Motor neuron (in vitro differentiated cells): ENCODE data around the gene RIC3. TPM values are rescaled to one million over a fixed set of nuclear protein-coding genes. Genes with fewer than 3 reads are reported as not detected.

Experiments
- ATAC-seq, 8 experiments: fragments of 200-7000 bp; cut with Tn5 transposase; replicated peaks in 6 of 8; 2 replicates each; pipeline ENCODE4 v1.8.0; 2021; ENCODE audit warnings: mild to moderate bottlenecking in 8 of 8, moderate library complexity in 8 of 8
- H3K27ac ChIP-seq, 2 donors: fragments of 250-450 bp; sonication (Bioruptor Pico); 2 replicates each; pipeline ENCODE4 v1.9.0; 2021; ENCODE audit warnings: antibody characterized with exemption in 2 of 2, mild to moderate bottlenecking in 2 of 2, moderate library complexity in 1 of 2
- H3K4me1 ChIP-seq, 2 donors: fragments of 250-450 bp; sonication (Bioruptor Pico); replicated peaks in 1 of 2; 2 replicates each; pipeline ENCODE4 v1.6.1; 2021; ENCODE audit warnings: antibody characterized with exemption in 2 of 2, mild to moderate bottlenecking in 2 of 2, moderate library complexity in 1 of 2
- H3K4me3 ChIP-seq, 5 donors: fragments of 250-450 bp; sonication (Bioruptor Pico); 2 replicates each; pipeline ENCODE4 v1.9.0; 2021; ENCODE audit warnings: antibody characterized with exemption in 5 of 5, mild to moderate bottlenecking in 5 of 5, moderate library complexity in 4 of 5
- WGBS, 10 experiments: fragments of 450-650 bp; shearing (Covaris generic); methylation state at CpG; one replicate each; pipeline ENCODE4 v1.0.0; 2022; 5-methylcytosine and 5-hydroxymethylcytosine counted together
- in situ Hi-C, 9 experiments: fragments of 400-800 bp; cut with MboI; loops; one replicate each; pipeline ENCODE4 v1.15.0; 2021; ENCODE audit warnings: low sequenced_read_pairs in 9 of 9, low pct_unique_long_range_greater_than_20kb in 2 of 9; ENCODE audit not compliant: unreplicated experiment in 9 of 9
- total RNA-seq, 8 experiments: library from RNA; unstranded; fragments of 300-600 nt; gene quantifications; 2 replicates each; pipeline versions ENCODE4 v1.2.3 to v1.2.4, GENCODE V29; 2022

Gene RIC3, protein sequence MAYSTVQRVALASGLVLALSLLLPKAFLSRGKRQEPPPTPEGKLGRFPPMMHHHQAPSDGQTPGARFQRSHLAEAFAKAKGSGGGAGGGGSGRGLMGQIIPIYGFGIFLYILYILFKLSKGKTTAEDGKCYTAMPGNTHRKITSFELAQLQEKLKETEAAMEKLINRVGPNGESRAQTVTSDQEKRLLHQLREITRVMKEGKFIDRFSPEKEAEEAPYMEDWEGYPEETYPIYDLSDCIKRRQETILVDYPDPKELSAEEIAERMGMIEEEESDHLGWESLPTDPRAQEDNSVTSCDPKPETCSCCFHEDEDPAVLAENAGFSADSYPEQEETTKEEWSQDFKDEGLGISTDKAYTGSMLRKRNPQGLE
- total RNA-seq = 10 to 100 TPM in 5 of 8 experiments, 1 to 10 TPM in 1, under 1 TPM in 2; 0.10 to 48.0 (median 24.3) TPM

DNA sequence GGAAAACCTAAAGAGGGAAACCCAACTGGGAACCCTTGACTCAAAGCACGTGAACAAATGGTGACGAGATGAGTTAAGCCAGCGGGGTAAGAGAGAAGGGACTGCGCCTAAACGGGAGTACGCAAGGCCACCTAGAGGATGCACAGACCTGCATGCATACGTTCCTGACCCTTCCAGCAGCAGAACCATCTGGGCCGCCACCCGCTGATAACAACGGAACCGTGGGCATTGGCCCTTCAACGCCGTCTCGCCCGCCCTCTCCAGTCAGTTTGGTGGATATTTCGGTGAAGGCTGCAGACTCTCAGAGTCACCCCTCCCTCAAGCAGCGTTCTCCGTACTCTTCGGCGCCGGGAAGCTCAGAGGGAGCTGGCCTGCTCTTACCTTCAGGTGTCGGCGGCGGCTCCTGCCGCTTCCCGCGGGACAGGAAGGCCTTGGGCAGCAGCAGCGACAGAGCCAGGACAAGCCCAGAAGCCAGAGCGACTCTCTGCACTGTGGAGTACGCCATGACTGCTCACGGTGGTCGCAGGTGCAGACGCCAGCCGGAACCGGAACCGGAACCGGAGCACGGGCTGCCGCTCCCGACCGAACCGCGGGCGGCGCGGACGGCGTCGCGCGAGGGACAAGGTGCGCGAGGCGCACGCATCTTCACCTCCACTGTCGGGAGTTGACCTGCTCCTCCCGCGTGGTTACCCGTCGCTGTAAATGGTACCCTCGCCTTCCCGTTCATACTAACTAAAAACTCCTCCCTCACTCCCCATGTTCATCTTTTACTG lies at the start of gene RIC3:
Gene RIC3 (minus strand): TSS at position 541 of the 773 bp plus-strand sequence. CDS start 36 bp downstream, at position 505.
- H3K27ac ChIP-seq = peak within 1 kb of the TSS; percentile 49 to 64

DNA sequence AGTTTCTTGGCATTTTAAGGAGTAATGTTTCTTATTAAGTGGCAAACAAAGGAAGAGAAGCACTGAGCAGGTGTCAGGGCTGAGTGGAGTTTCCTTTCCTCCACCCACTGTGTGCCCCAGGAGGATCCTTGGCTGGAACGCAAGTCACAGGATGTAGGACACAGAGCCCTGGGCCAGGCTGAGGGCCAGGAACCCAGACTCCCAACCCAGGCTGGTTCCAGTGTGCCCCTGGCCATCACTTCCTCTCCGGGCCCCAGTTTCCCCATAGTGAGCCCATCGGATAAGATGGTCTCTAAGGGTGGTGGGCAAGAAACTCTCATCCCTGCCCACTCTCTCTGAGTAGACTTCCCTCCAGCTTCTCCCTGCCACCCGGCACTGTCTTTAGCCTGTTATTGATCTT lies 49.6 kb upstream of the RIC3 start:
- peaks cover 0 to 1% of the 10 kb centered on the region in 2 donors for H3K4me1 ChIP-seq
- ATAC-seq = no peak
- H3K4me3 ChIP-seq = no peak overlapping the region
- in situ Hi-C loops = no loop called here
- H3K27ac ChIP-seq = no peak overlapping the region
- 50 to 100% (median 88%) methylated on average over 1 to 4 of the region's 4 CpGs; no CpG with 5 or more reads in 4 of the 10 experiments for WGBS, 10 experiments

More for the DNA sequence above, at the start of gene RIC3:
- peaks cover 6 to 7% of the 10 kb centered on the region in 2 donors for H3K4me1 ChIP-seq
- WGBS, 10 experiments = 0 to 16% (median 2%) methylated on average over 2 to 45 of the region's 62 CpGs; no CpG with 5 or more reads in 2 of the 10 experiments
- peak within 1 kb of the TSS; percentile 55 to 68 (median 61) for H3K4me3 ChIP-seq
- ATAC-seq = peak in 7 of 8 experiments; percentile 14 to 92 (median 85)
- in situ Hi-C loops = no loop called here

DNA sequence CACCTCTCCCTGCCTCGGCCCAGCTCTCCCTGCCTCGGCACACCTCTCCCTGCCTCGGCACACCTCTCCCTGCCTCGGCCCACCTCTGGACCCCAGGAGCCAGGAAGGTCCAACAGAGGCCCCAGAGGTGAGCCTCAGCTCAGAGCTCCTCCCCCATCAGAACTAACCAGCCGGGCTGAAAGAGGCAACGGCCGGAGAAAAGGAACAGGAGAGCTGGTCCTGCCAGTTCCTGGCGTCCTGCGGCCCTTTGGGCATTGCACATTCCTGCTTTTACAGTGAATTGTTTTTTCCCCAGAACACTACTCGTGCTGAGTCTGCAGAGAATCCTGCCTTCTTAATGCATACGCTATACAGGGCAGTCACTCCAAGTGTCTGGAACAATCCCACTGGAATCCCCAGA lies 49.1 kb upstream of the RIC3 start:
- no peak for ATAC-seq
- H3K27ac ChIP-seq = no peak overlapping the region
- WGBS, 10 experiments = 40 to 100% (median 73%) methylated on average over 1 to 6 of the region's 11 CpGs; no CpG with 5 or more reads in 5 of the 10 experiments
- no peaks in the 10 kb centered on the region for H3K4me1 ChIP-seq
- no peak overlapping the region for H3K4me3 ChIP-seq
- in situ Hi-C loops = no loop called here

DNA sequence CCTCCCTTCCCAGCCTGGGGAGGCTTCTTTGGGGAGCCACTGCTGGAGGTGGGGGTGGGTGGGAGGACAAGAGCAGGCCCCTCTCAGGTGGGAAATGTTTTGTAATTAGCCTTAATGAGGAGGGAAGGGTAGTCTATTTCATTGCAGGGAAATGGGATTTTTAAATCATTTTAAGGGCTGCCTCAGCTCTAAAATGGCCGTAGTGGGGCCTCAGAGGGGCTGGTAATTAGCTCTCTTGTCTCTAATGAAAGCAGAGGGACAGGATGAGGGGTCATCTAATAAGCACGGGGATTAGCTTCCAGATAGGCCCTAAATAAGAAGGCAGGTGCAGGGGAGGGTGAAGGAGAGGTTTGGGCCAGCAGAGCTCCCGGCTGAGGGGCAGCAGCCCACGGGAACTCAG lies 48.3 kb upstream of the RIC3 start:
- in situ Hi-C loops = no loop called here
- WGBS, 10 experiments = 50 to 100% methylated on average over 1 to 2 of the region's 4 CpGs; no CpG with 5 or more reads in 8 of the 10 experiments
- ATAC-seq = no peak
- H3K27ac ChIP-seq = no peak overlapping the region
- H3K4me3 ChIP-seq = no peak overlapping the region
- H3K4me1 ChIP-seq = no peaks in the 10 kb centered on the region

DNA sequence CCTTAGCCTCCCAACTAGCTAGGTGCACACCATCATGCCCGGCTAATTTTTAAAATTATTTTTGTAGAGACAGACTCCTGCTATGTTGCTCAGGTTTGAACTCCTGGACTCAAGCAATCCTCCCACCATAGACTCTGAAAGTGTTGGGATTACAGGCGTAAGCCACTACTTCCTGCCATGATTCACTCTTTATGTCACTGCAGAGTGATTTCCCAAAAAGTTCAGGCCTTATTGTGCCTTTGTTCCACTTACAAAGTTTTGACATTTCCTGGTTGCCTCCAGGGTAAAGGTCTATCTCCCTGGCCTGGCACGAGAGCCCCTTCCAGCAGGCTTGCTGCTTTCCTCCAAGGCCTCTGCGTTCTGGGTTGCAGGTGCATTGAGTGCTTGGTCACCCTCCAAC lies 44.6 kb upstream of the RIC3 start:
- H3K4me3 ChIP-seq = no peak overlapping the region
- WGBS, 10 experiments = 40 to 100% (median 80%) methylated on average over 1 to 2 of the region's 4 CpGs; no CpG with 5 or more reads in 3 of the 10 experiments
- no peak for ATAC-seq
- H3K4me1 ChIP-seq = no peaks in the 10 kb centered on the region
- in situ Hi-C loops = no loop called here
- no peak overlapping the region for H3K27ac ChIP-seq

DNA sequence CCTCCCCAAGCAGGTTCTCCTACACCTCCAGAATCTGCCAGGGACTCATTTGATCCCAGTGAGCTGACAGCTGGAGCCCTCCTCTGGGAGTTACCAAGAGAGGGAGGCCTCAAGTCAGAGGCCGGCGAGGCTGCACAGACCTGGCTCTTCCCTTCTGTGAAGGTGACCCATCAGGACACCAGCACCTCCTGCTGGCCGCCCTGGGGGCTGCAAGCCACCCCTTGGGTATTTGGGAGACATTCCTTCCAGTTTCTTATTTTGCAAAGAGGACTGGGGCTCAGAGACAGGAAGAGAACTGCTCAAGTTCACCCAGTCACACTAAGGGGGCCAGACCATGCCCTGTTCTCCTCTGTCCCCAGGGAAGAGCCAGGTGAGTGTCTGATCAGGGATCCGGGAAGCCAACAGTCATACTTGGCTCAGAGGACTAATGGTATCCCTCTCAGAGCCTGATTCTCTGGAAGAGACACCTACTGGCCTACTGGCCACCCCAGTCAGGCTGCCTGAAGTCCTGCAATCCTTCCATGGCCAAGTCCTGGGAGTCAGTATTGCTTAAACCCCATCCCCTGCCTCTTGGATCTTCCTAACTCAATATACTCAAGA lies 40.5 kb upstream of the RIC3 start:
- peaks cover 15 to 17% of the 10 kb centered on the region in 2 donors for H3K4me1 ChIP-seq
- no peak overlapping the region for H3K27ac ChIP-seq
- in situ Hi-C loops = no loop called here
- 0 to 100% (median 37%) methylated on average over 1 to 3 of the region's 4 CpGs; no CpG with 5 or more reads in 4 of the 10 experiments for WGBS, 10 experiments
- ATAC-seq = peak in 1 of 8 experiments; percentile 44
- H3K4me3 ChIP-seq = no peak overlapping the region

DNA sequence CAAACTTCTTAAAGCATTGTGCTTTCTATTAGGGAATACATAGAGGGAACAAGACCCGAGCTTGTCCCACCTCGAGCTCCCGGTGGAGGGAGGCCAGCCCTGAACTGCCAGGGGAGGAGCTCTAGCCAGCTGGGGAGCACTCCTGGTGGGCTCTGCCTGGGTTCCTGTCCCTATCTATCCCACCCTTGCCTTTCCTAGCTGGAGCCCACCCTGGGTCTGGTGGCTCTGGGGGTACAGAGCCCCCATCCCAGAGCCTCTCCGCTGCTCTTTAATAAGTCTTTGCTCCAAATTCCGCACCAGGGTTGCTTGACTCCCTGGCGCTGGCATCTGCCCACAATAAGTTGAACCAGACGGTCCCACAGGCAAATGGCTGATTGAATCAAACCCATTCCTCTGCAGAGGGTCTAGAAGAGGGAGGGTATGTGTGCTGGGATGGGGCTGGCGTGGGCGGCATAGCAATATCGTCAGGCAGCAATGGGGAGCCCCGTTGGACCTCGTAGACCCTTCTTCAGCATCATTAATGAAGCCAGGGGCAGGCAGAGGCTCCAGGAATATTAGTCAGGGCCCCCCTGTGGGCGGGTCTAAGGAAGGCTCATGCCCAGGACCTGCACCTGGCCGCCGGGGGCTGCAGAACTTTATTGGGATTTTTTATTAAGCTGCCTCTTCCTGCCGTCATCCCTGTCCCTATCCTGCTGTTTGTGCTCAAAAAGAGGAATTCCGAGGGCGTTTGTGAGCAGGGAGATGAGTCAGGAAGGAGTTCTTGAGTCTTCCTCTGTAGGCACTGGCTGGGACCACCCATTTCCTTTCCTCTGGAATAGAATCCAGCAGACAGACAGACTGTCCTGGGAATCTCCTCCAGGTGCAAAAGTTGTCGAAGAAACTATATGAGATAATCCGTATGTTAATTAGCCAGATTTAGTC lies 38.5 kb upstream of the RIC3 start:
- Histone ChIP-seq H3K4me1 (peaks cover 15 to 17% of the 10 kb centered on the region in 2 donors), H3K27ac (peak overlapping the region in 1 of 2 donors; percentile 41), H3K4me3 (no peak overlapping the region)
- in situ Hi-C loops = no loop called here
- ATAC-seq = peak in 3 of 8 experiments; percentile 15 to 18 (median 18)
- 0 to 100% (median 41%) methylated on average over 2 to 15 of the region's 20 CpGs; no CpG with 5 or more reads in 2 of the 10 experiments for WGBS, 10 experiments

DNA sequence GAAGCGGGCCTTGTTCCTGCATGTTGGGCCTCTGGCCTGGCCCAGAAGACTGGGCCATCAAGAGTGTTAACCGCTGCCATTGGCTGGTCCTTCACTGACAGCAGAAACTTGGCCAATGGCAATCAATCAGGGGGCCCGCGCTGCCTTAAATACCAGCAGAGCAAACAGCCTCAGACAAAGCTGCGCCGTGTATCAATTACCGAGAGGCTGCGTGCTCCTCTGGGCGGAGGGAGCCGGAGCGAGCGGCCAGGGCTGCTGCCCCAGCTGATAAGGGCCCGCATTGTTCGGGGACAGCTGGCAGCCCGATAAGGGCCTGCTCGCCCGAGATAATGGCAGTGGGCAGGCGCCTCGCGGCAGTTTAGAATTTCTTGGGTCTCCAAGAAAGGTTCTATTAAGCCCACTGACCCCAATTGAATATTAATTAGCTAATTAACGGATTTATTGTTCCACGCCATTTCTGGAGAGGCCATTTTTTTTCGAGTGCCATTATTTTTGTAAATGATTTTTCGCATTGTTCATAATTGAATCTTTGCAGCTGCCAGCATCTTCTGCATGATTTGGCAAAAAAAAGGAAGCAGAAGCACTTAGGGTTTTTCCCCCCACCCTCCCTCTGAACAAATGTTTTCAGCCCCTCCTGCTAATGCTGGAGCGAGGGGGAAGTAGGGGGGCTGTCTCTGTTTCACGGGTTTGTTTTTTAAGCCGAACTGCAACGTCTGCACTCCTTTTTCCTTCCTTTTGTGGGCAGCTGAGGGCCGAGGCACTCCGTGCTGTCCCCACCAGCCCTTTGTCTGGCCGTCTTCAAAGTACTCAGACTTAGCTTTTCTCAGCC lies 37.6 kb upstream of the RIC3 start:
- 28 to 75% (median 60%) methylated on average over 1 to 21 of the region's 31 CpGs; no CpG with 5 or more reads in 3 of the 10 experiments for WGBS, 10 experiments
- in situ Hi-C loops = no loop called here
- Histone ChIP-seq H3K27ac (peak overlapping the region in 1 of 2 donors; percentile 41), H3K4me1 (peaks cover 15 to 17% of the 10 kb centered on the region in 2 donors), H3K4me3 (no peak overlapping the region)
- peak in 5 of 8 experiments; percentile 90 to 95 (median 93) for ATAC-seq

DNA sequence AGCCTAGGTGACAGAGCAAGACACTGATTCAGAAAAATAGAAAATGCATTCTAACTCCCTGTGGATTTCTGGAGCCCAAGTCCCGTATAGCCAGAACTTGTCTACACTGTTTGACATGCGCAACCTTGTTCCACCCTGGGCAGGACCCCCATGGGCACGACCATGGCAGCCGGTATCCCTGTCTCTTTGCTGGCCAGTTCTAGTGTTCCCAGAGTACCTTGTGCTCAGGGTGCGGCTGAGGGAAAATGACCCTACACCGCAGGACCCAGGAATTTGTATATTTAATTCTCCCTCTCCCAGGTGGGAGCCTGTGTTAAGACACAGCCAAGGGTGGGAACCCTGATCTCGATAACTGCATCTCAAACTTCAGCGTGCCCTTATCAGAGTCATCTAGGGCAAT lies 36.7 kb upstream of the RIC3 start:
- Histone ChIP-seq H3K4me3 (no peak overlapping the region), H3K4me1 (peaks cover 15 to 17% of the 10 kb centered on the region in 2 donors), H3K27ac (no peak overlapping the region)
- in situ Hi-C loops = no loop called here
- no peak for ATAC-seq
- 50 to 100% (median 98%) methylated on average over 1 to 4 of the region's 8 CpGs; no CpG with 5 or more reads in 4 of the 10 experiments for WGBS, 10 experiments

DNA sequence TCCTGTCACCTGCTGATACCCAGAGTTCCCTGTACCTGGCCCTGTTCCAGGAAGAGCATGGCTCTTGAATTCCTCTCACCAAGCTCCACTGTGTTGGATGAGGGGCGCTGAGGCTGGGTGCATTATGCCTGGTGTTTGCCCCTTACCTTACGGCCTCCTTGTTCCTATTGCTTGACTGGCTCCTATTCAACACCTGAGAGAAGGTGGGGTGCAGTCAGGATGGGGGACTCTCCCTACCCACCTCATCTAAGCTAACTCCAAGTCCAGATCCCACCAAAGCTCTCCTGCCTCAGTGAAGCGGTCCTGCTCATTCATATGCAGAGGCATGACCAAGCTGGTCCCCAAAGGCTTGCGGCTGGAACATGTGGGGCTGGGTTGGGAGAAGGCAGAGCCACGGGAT lies 35.8 kb upstream of the RIC3 start:
- in situ Hi-C loops = no loop called here
- Histone ChIP-seq H3K4me1 (peaks cover 15 to 17% of the 10 kb centered on the region in 2 donors), H3K4me3 (no peak overlapping the region), H3K27ac (no peak overlapping the region)
- WGBS, 10 experiments = 0 to 100% (median 69%) methylated on average over 1 to 3 of the region's 5 CpGs; no CpG with 5 or more reads in 6 of the 10 experiments
- ATAC-seq = no peak

DNA sequence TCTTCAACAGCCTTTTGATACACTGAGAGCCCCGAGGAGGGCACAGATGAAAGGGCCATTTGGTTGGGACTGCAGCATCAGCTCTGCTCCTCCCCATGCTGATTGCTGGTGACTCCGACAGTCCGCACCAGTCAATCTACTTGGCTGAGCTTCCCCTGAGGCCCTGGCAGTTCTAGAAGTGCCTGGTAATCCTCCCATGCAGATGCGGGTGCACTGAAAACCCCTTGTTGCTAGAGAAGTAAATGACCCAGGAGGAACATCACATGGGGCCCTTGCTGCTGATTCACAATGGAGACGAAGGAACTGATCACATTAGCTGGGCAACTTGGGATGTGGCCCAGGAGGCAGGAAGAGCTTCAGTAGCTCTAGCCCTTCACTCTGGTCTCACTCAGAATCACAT lies 35.2 kb upstream of the RIC3 start:
- Histone ChIP-seq H3K4me1 (peaks cover 15 to 17% of the 10 kb centered on the region in 2 donors), H3K4me3 (no peak overlapping the region)
- 42 to 100% (median 55%) methylated on average over 1 to 2 of the region's 5 CpGs; no CpG with 5 or more reads in 4 of the 10 experiments for WGBS, 10 experiments

More for the DNA sequence above, 35.2 kb upstream of the RIC3 start:
- no peak for ATAC-seq
- in situ Hi-C loops = no loop called here
- H3K27ac ChIP-seq = no peak overlapping the region
